Dedifferentiated amniotic fluid mesenchymal stem cell (primary cell): ENCODE results near the gene SEC24C.

ENCODE experiments used
- DNase-seq: peaks from one replicate; pipeline ENCODE4 v3.0.0-alpha.2; 2016; ENCODE audit errors: extremely low spot score

SEC24C gene

GRCh38 chr10:73813333-73813732 is 69.2 kb downstream of the SEC24C start:
- DNase-seq, result no peak

- no peak for DNase-seq
Measured at GRCh38 chr10:73814276-73814895, 70.2 kb downstream of the SEC24C start.

GRCh38 chr10:73814896-73815718 is 70.9 kb downstream of the SEC24C start:
- no peak for DNase-seq

GRCh38 chr10:73815719-73816030 is 71.5 kb downstream of the SEC24C start:
- DNase-seq, result no peak

GRCh38 chr10:73816917-73817729 is 73.0 kb downstream of the SEC24C start:
- no peak for DNase-seq

GRCh38 chr10:73817826-73818225 is 73.7 kb downstream of the SEC24C start:
- DNase-seq, result no peak

GRCh38 chr10:73818402-73818801 is 74.2 kb downstream of the SEC24C start:
- no peak for DNase-seq

GRCh38 chr10:73819081-73819480 is 74.9 kb downstream of the SEC24C start:
- no peak for DNase-seq

GRCh38 chr10:73819513-73820093 is 75.4 kb downstream of the SEC24C start:
- DNase-seq, result no peak
